ENCODE measurements around the gene GTPBP3. TPM values are rescaled to one million over a fixed set of nuclear protein-coding genes. Genes with fewer than 3 reads are reported as not detected.
"Not testable (repeated sequence)": the region's sequence is repeated elsewhere in the genome, so short reads cannot be mapped to it uniquely, and the experiment has no call there.

Gene GTPBP3
- total RNA-seq = 256 TPM

- no peaks in the 10 kb centered on the region for H3K9me3 ChIP-seq
- peaks cover 5% of the 10 kb centered on the region in 2 donors for H3K36me3 ChIP-seq
- peak within 1 kb of the TSS; percentile 91 to 95 for H3K27ac ChIP-seq
- intact Hi-C loops (cut with DNase I) = loop anchor here (1.0 to 2.0 kb wide), 3 partner anchors 54 to 132 kb away; partner anchors contain the start of gene BABAM1
- DNase-seq (ENCODE audit: low spot score in 2 of 2) = peak; percentile 97 to 99
- H3K27me3 ChIP-seq = no peaks in the 10 kb centered on the region
- H3K4me3 ChIP-seq = peak within 1 kb of the TSS; percentile 84 to 91
- TF ChIP-seq CTCF (IDR thresholded peaks at IDR 0.05) = no peak
- peaks cover 15 to 23% of the 10 kb centered on the region in 2 donors for H3K4me1 ChIP-seq
These were observed at the start of gene GTPBP3 for GRCh38 chr19:17336872-17337674. TSS of gene GTPBP3 (plus strand) at chr19:17337553. CDS start at chr19:17337612, 59 bp downstream.

DNA sequence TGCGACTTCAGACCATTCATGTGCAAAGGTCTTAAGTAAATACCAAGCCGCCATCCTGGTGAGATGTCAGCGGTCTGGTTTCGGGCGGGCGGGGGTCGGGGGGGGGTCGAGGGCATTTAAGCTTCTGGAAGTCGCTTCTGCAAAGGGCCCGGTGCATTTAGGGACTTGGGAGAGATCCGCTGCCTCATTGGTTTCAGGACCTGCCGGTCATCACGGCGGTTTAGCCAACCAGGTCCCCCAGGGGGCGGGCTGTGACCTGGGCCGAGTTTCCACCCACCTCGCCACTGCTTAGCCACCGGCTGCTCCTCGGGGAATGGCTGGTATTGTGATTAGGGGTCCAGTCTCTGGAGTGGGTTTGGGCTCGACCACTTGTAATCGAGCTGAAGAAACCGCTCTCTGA lies 47.9 kb upstream of the GTPBP3 start:
- Histone ChIP-seq H3K36me3 (no peaks in the 10 kb centered on the region), H3K9me3 (no peaks in the 10 kb centered on the region), H3K4me3 (no peak overlapping the region), H3K27ac (no peak overlapping the region), H3K27me3 (no peaks in the 10 kb centered on the region), H3K4me1 (peaks cover 3 to 10% of the 10 kb centered on the region in 2 donors)
- no peak for TF ChIP-seq CTCF (IDR thresholded peaks at IDR 0.05)
- no peak for DNase-seq (ENCODE audit: low spot score in 2 of 2)
- intact Hi-C loops (cut with DNase I) = no loop called here

DNA sequence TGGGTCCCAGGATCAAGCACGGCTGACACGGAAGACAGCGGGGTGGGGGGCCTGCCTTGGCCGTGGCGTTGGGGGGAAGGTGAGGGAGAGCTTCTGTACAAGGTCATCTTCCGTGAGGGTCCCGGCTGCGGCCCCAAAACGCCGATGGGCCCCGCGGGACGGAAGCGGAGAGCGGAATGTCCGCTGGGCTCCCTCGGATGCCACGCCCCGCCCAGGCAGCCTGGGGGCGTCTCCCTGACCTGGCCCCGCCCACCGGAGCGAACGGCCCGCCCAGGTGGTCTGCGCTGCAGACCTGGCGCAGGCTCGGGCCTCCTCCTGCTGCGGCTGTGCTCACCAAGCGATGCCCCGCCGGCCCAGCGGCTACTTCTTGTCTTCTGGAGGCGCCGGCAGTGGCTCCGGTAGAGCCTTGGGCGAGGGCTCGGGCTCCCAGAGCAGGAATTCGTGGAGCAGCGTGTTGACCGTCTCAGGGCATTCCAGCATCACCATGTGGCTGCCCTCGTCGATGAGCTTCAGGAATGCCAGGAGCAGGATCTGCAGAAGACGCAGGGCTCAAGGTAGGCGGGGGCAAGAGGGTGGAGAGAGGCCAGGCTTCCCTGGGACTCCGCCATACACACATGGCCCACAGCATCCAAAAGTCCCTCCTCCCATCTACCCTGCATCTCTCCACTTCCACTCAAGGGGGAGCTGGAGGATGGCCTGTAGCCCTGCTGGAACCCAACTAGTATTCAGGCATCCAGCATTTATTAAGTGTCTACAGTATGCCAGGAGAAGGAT lies 44.9 kb upstream of the GTPBP3 start:
- peak overlapping the region; percentile 50 to 66 for H3K4me3 ChIP-seq
- H3K4me1 ChIP-seq = peaks cover 3 to 10% of the 10 kb centered on the region in 2 donors
- no peaks in the 10 kb centered on the region for H3K27me3 ChIP-seq
- peak overlapping the region; percentile 69 to 73 for H3K27ac ChIP-seq
- no peaks in the 10 kb centered on the region for H3K36me3 ChIP-seq
- H3K9me3 ChIP-seq = no peaks in the 10 kb centered on the region
- DNase-seq (ENCODE audit: low spot score in 2 of 2) = peak; percentile 41 to 86
- intact Hi-C loops (cut with DNase I) = loop anchor here (1.0 to 5.0 kb wide), 3 partner anchors 13 to 175 kb away; partner anchors contain the start of gene MRPL34
- peak; percentile 71 to 83 (median 82) for TF ChIP-seq CTCF (IDR thresholded peaks at IDR 0.05)

GRCh38 chr19:17293605-17294004 lies 43.7 kb upstream of the GTPBP3 start:
- DNase-seq (ENCODE audit: low spot score in 2 of 2) = no peak
- Histone ChIP-seq H3K4me1 (peaks cover 3 to 10% of the 10 kb centered on the region in 2 donors), H3K36me3 (peaks cover 0 to 5% of the 10 kb centered on the region in 2 donors), H3K27ac (no peak overlapping the region), H3K9me3 (no peaks in the 10 kb centered on the region), H3K4me3 (no peak overlapping the region), H3K27me3 (no peaks in the 10 kb centered on the region)
- intact Hi-C loops (cut with DNase I) = loop anchor here (2.0 to 5.0 kb wide), 2 partner anchors 97 to 174 kb away; no protein-coding TSS in a partner anchor
- TF ChIP-seq CTCF (IDR thresholded peaks at IDR 0.05) = no peak

DNA sequence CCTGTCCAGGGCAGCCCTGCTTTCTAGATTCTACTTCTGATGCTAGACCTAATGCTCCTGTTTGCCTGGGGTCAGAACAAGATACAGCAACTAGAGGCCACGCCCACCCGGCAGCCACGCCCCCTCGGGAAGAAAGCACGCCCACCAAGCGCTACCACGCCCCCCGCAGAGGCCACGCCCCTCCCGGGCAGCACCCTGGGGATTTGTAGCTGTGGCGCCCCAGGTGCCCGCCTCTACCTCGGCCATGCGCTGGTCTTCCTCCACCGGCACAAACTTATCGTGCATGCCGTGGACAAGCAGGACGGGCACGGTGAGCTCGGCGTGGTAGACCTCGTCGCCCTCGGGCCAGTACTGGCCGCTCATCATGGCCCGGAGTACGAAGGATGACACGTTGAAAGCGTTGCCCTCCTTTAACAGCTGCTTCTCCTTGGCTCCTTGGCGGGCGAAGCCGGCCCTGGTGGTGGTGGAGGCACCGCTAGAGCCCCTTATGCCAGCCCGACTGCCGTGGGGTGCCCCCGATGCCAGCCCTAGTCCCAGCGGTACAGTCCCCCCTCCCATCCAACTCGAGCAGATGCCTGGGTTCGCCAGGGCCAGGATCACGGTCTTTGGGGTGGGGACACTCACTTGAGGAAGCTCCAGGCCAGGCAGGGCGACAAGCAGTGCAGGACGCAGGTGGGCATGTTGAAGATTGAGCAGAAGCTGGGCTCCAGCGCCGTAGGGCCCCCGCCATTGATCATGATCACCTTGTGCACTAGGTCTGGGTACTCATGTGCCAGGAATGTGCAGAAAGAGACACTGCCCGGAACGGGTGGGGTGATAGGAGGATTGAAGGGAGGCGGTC lies 43.1 kb upstream of the GTPBP3 start:
- TF ChIP-seq CTCF (IDR thresholded peaks at IDR 0.05) = no peak
- no peaks in the 10 kb centered on the region for H3K27me3 ChIP-seq
- H3K4me1 ChIP-seq = peaks cover 3 to 10% of the 10 kb centered on the region in 2 donors
- no peaks in the 10 kb centered on the region for H3K9me3 ChIP-seq
- DNase-seq (ENCODE audit: low spot score in 2 of 2) = no peak
- H3K4me3 ChIP-seq = no peak overlapping the region
- intact Hi-C loops (cut with DNase I) = loop anchor here (5.0 kb wide), 1 partner anchor 173 kb away; no protein-coding TSS in a partner anchor
- no peak overlapping the region for H3K27ac ChIP-seq
- H3K36me3 ChIP-seq = peaks cover 5% of the 10 kb centered on the region in 2 donors

DNA sequence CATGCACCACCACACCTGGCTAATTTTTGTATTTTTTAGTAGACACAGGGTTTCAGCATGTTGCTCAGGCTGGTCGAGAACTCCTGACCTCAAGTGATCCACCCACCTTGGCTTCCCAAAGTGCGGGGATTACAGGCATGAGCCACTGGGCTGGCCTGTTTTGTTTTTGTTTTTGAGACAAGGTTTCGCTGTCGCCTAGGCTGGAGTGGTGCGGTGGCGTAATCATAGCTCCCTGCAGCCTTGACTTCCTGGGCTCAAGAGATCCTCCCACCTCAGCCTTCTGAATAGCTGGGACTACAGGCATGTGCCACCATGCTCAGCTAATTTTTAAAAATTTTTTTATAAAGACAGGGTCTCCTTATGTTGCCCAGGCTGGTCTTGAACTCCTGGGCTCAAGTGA lies 41.8 kb upstream of the GTPBP3 start:
- intact Hi-C loops (cut with DNase I); H3K4me3 ChIP-seq; DNase-seq (ENCODE audit: low spot score in 2 of 2); H3K27me3 ChIP-seq; H3K36me3 ChIP-seq; H3K4me1 ChIP-seq; H3K9me3 ChIP-seq; H3K27ac ChIP-seq: not testable (repeated sequence)
